OCI-LY1 (cell line): ENCODE results near the gene ARHGEF28.

ENCODE experiments used
- CTCF ChIP-seq: fragments of 200-600 bp; sonication (generic), shearing (Covaris generic); IDR thresholded peaks from 2 replicates; pipeline ENCODE4 v1.5.1; 2017; ENCODE audit warnings: mild to moderate bottlenecking, antibody characterized with exemption, low read length, moderate library complexity, mixed read lengths
- EZH2 ChIP-seq: fragments of 200-600 bp; sonication (generic), shearing (Covaris generic); IDR thresholded peaks from 2 replicates; pipeline ENCODE4 v1.8.0; 2017; ENCODE audit warnings: borderline replicate concordance, mixed run types, mild to moderate bottlenecking, antibody characterized with exemption, low read length, moderate library complexity, mixed read lengths

- TF ChIP-seq CTCF: no peak
- no peak for TF ChIP-seq EZH2
Measured at GRCh38 chr5:73981704-73982103, 355.7 kb downstream of the ARHGEF28 start.
